Measurements from ENCODE around the gene KRT35.

- no peak for TF ChIP-seq CTCF (IDR thresholded peaks at IDR 0.05)
- no peak for TF ChIP-seq POLR2A (IDR thresholded peaks at IDR 0.05)
Measured at GRCh38 chr17:41507315-41507880, 26.4 kb upstream of the KRT35 start.
